ENCODE data around the gene ARPC5. TPM values are rescaled to one million over a fixed set of nuclear protein-coding genes. Genes with fewer than 3 reads are reported as not detected.

The ARPC5 gene
- total and polyA plus RNA-seq, 2 of the 8 experiments (the other 6 are each of a cell fraction or from before 2014, with no cell fraction given): 24.0 to 60.8 TPM

DNA sequence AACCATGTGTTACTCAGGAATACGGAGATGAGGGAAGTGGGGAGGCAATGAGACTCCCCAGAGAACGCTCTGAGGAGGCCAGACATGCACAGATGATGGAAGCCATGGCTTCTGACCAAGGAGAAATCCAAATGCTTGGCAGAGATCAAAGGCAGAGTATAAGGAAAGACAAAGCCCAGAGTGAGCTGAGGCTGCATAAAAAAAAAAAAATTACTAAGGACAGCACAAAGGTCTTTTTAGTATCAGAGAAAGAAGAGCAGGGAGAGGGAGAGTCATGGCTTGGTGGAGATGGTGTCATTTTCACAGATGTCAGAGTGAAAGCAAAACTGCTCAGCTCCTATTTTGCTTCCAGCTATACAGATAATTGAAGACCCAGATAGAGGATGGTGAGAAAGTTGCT, 37.2 kb downstream of the ARPC5 start:
- Histone ChIP-seq H3K14ac (ENCODE audit: insufficient read length) (no peak overlapping the region), H2BK12ac (ENCODE audit: low read depth, low read length) (no peak overlapping the region), H3K36me3 (ENCODE audit: control insufficient read depth in 2 of 4, insufficient read depth in 4 of 4, low read length in 3 of 4) (no peaks in the 10 kb centered on the region), H4K8ac (ENCODE audit: extremely low read depth, insufficient read depth, low read length) (no peak overlapping the region), H3K4me3 (ENCODE audit: extremely low read depth in 1 of 4, insufficient read depth in 2 of 4, low read depth in 3 of 4, low read length in 4 of 4) (no peak overlapping the region), H3K9ac (replicated peaks in 1 of 4; ENCODE audit: extremely low read depth in 1 of 4, low read depth in 3 of 4, low read length in 3 of 4) (no peak overlapping the region), H2BK15ac (ENCODE audit: low read length) (no peak overlapping the region), H3K4me2 (ENCODE audit: insufficient read depth in 1 of 2, low read depth in 2 of 2, low read length in 2 of 2) (no peak overlapping the region), H2BK20ac (ENCODE audit: low read length) (no peak overlapping the region), H2AK5ac (ENCODE audit: low read depth, low read length) (no peak overlapping the region), H3K4ac (replicated peaks; ENCODE audit: insufficient read length, low read depth, low read length) (no peak overlapping the region), H2AFZ (ENCODE audit: low read length) (no peak overlapping the region), H2BK120ac (replicated peaks; ENCODE audit: low read depth, low read length) (no peak overlapping the region), H3K79me2 (ENCODE audit: control insufficient read depth in 1 of 2, insufficient read depth in 2 of 2, low read length in 2 of 2) (no peaks in the 10 kb centered on the region), H4K20me1 (replicated peaks in 1 of 2; ENCODE audit: control insufficient read depth in 1 of 2, insufficient read depth in 2 of 2, low read length in 2 of 2) (no peaks in the 10 kb centered on the region), H3K18ac (ENCODE audit: extremely low read depth, low read length) (no peak overlapping the region), H4K91ac (replicated peaks; ENCODE audit: insufficient read length, low read length) (no peak overlapping the region), H4K5ac (ENCODE audit: insufficient read length, low read depth, low read length) (no peak overlapping the region), H3K27ac (ENCODE audit: low read depth, low read length) (no peak overlapping the region), H3K9me3 (ENCODE audit: insufficient read depth in 2 of 2, low read depth in 1 of 2, low read length in 1 of 2) (no peaks in the 10 kb centered on the region), H2BK5ac (ENCODE audit: low read depth, low read length) (no peak overlapping the region), H3K27me3 (replicated peaks in 1 of 4; ENCODE audit: control insufficient read depth in 3 of 4, extremely low read depth in 1 of 4, insufficient read depth in 3 of 4, low read length in 3 of 4) (no peaks in the 10 kb centered on the region; a peak in 1 of 7 replicates), H3K79me1 (ENCODE audit: low read depth, low read length) (no peaks in the 10 kb centered on the region), H3K23ac (ENCODE audit: insufficient read length) (no peak overlapping the region), H3K4me1 (replicated peaks in 1 of 4; ENCODE audit: control insufficient read depth in 3 of 4, insufficient read depth in 4 of 4, low read length in 3 of 4) (no peaks in the 10 kb centered on the region), H3K56ac (replicated peaks; ENCODE audit: insufficient read length, low read depth, low read length) (no peak overlapping the region), H3K23me2 (ENCODE audit: low read depth, low read length) (no peaks in the 10 kb centered on the region)
- 78% methylated on average over 2 of the region's 2 CpGs; no CpG with 5 or more reads in 1 of the 2 experiments for WGBS, 2 experiments (ENCODE audit: extremely low coverage in 1 of 2, insufficient coverage in 1 of 2, insufficient read length in 1 of 2, insufficient replicate concordance in 2 of 2, low coverage in 1 of 2, low lambda C conversion rate in 2 of 2, missing lambda C conversion rate in 1 of 2)
- POLR2A ChIA-PET (ENCODE audit: partially characterized antibody): no interaction called here
- FAIRE-seq: no peak
- CTCF ChIA-PET (ENCODE audit: partially characterized antibody): interaction anchor here (0.6 to 1.4 kb wide), 6 partner anchors 11 to 1325 kb away, joined by 3 to 4 read pairs (median 3); no protein-coding TSS in a partner anchor
- DNase-seq (ENCODE audit: low read depth in 1 of 2, low spot score in 2 of 2): no peak
- TF ChIP-seq EGR1 (IDR thresholded peaks at IDR 0.05; ENCODE audit: borderline replicate concordance, low read depth, low read length) (no peak), SIX5 (IDR thresholded peaks at IDR 0.05; ENCODE audit: low read depth, low read length) (no peak), KDM5A (IDR thresholded peaks at IDR 0.05; ENCODE audit: low read length) (no peak), BACH1 (IDR thresholded peaks at IDR 0.05; ENCODE audit: low read length) (no peak), EP300 (IDR thresholded peaks at IDR 0.05; ENCODE audit: borderline replicate concordance in 1 of 2, low read depth in 2 of 2, low read length in 2 of 2) (no peak), SRF (IDR thresholded peaks at IDR 0.05; ENCODE audit: low read depth, low read length) (no peak), CREB1 (IDR thresholded peaks at IDR 0.05) (no peak), SUZ12 (IDR thresholded peaks at IDR 0.05; ENCODE audit: low read length) (no peak), CEBPB (IDR thresholded peaks at IDR 0.05; ENCODE audit: low read depth, low read length) (no peak), ASH2L (IDR thresholded peaks at IDR 0.05; ENCODE audit: low read length) (no peak), KDM1A (IDR thresholded peaks at IDR 0.05; ENCODE audit: borderline replicate concordance, low read length) (no peak)
- TF ChIP-seq, protein P1, sequence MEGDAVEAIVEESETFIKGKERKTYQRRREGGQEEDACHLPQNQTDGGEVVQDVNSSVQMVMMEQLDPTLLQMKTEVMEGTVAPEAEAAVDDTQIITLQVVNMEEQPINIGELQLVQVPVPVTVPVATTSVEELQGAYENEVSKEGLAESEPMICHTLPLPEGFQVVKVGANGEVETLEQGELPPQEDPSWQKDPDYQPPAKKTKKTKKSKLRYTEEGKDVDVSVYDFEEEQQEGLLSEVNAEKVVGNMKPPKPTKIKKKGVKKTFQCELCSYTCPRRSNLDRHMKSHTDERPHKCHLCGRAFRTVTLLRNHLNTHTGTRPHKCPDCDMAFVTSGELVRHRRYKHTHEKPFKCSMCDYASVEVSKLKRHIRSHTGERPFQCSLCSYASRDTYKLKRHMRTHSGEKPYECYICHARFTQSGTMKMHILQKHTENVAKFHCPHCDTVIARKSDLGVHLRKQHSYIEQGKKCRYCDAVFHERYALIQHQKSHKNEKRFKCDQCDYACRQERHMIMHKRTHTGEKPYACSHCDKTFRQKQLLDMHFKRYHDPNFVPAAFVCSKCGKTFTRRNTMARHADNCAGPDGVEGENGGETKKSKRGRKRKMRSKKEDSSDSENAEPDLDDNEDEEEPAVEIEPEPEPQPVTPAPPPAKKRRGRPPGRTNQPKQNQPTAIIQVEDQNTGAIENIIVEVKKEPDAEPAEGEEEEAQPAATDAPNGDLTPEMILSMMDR (IDR thresholded peaks at IDR 0.05; ENCODE audit: control extremely low read depth in 1 of 3, insufficient read depth in 1 of 3, low read depth in 1 of 3, low read length in 3 of 3): no peak
- TF ChIP-seq, protein P2, sequence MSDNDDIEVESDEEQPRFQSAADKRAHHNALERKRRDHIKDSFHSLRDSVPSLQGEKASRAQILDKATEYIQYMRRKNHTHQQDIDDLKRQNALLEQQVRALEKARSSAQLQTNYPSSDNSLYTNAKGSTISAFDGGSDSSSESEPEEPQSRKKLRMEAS (IDR thresholded peaks at IDR 0.05): no peak
